ENCODE results near the gene MVB12A. TPM values are rescaled to one million over a fixed set of nuclear protein-coding genes. Genes with fewer than 3 reads are reported as not detected.
A peak's percentile ranks its signal among the peaks of the same experiment; 100 is the strongest.

MVB12A gene
- total RNA-seq, 1 donor from 2014 or later = 53.3 TPM

DNA sequence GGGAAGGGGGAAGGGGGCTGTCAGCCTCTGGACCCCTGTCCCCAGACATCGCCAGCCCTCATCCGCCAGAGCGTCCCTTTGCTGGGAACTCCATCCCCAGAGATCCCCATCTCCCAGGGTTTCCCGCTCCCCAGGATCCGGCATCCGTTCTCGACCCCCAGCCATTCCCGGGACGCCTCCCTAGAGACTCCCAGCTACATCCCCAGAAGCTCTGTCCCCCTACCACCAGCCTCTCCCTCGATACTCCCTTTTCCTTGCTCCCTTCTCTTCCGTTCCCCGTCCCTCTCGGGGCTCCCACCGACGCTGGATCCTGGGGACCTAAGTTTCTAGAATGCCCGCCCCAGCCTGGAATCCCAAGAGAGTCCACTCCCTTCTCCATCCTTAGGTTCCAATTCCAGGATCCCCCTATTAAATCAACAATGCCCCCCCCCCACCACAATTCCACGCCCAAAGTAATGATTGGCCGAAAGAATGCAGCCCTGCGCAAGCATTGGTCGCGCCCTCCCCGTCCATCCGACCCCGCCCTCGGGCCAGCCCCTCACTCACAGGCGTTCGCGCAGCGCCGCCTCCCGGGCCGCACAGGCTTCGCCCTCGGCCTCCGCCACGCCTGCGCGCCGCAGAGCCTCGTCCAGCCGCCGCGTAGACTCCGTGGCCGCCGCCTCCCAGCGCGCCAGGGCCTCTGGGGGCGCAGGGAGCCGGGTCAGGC is 29.0 kb upstream of the MVB12A start:
- no peaks in the 10 kb centered on the region for H3K36me3 ChIP-seq
- DNase-seq (ENCODE audit: extremely low spot score in 2 of 2) = no peak
- no peaks in the 10 kb centered on the region for H3K9me3 ChIP-seq
- H3K27ac ChIP-seq = no peak overlapping the region
- H3K4me3 ChIP-seq = peak overlapping the region; percentile 44 to 54
- peaks cover 10% of the 10 kb centered on the region for H3K4me1 ChIP-seq
- intact Hi-C loops (cut with DNase I) = loop anchor here (2.0 kb wide), 1 partner anchor 98 kb away; no protein-coding TSS in a partner anchor
- no peaks in the 10 kb centered on the region for H3K27me3 ChIP-seq
- TF ChIP-seq POLR2A (IDR thresholded peaks at IDR 0.05) (no peak), POLR2AphosphoS5 (IDR thresholded peaks at IDR 0.05; ENCODE audit: insufficient read depth in 1 of 2, low read depth in 1 of 2) (peak in 1 of 2 donors; percentile 52)
- TF ChIP-seq, protein P1, sequence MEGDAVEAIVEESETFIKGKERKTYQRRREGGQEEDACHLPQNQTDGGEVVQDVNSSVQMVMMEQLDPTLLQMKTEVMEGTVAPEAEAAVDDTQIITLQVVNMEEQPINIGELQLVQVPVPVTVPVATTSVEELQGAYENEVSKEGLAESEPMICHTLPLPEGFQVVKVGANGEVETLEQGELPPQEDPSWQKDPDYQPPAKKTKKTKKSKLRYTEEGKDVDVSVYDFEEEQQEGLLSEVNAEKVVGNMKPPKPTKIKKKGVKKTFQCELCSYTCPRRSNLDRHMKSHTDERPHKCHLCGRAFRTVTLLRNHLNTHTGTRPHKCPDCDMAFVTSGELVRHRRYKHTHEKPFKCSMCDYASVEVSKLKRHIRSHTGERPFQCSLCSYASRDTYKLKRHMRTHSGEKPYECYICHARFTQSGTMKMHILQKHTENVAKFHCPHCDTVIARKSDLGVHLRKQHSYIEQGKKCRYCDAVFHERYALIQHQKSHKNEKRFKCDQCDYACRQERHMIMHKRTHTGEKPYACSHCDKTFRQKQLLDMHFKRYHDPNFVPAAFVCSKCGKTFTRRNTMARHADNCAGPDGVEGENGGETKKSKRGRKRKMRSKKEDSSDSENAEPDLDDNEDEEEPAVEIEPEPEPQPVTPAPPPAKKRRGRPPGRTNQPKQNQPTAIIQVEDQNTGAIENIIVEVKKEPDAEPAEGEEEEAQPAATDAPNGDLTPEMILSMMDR (IDR thresholded peaks at IDR 0.05) = peak; percentile 57 to 64 (median 61)

DNA sequence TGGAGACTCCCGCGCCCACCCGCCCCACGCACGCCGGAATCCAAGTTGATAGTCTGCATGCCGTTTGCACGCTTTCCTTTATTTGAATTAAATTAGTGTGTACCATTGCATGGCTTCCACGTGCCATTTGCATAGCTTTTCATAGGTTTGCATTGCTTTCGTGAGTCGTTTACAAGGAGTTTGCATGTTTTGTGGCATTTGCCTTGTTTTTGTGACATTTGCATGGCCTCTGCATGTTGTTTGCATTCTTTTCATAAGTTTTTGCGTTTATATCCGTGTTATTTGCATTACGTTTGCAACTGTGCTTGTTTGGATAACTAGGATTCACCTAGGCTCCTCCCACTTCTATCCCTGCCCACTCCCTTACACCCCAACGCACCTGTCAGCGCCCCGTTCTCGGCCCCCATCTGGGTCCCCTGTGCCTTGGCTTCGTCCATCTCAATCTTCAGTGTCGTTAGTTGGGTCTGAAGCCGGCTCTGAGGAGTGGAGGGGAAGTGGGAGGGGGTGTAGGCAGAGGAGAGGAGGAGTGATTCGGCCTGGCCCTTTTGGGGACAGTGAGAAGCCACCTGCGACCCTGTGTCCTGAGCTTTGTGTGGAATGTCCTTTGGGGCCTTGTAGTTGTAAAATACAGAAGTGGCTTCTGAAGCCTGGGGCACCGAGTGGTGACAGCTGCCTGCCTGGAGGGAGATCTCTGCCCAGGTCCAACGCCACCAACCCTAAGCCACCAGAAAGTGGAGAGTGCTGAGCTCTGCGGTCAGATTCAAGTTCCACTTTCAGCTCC is 28.3 kb upstream of the MVB12A start:
- TF ChIP-seq POLR2AphosphoS5 (IDR thresholded peaks at IDR 0.05; ENCODE audit: insufficient read depth in 1 of 2, low read depth in 1 of 2) (no peak), POLR2A (IDR thresholded peaks at IDR 0.05) (no peak)
- TF ChIP-seq, protein P1 (IDR thresholded peaks at IDR 0.05) = no peak
- Histone ChIP-seq H3K4me3 (peak overlapping the region; percentile 44 to 54), H3K9me3 (no peaks in the 10 kb centered on the region), H3K36me3 (no peaks in the 10 kb centered on the region), H3K27me3 (no peaks in the 10 kb centered on the region), H3K27ac (no peak overlapping the region), H3K4me1 (peaks cover 10% of the 10 kb centered on the region)
- DNase-seq (ENCODE audit: extremely low spot score in 2 of 2) = no peak
- intact Hi-C loops (cut with DNase I) = loop anchor here (2.0 kb wide), 1 partner anchor 99 kb away; no protein-coding TSS in a partner anchor

DNA sequence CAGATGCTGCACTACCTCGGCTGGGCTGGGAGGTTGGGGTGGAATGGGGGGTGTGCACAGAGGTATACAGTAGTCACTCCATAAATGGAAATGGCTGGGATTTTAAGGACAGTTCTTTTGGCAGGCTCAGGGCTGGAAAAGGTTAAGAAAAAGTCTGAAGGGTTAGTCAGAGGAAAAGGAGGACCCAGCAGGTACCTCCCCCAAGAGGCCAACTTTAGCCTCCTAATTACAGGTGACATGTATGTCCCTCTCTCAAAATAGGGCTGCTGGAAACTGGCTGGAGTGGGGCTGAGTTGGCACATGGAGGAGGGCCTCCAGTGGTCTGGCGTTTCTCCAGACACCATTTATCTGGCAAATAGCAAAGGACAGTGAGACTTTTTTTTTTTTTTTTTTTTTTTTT is 26.8 kb upstream of the MVB12A start:
- TF ChIP-seq POLR2AphosphoS5 (IDR thresholded peaks at IDR 0.05; ENCODE audit: insufficient read depth in 1 of 2, low read depth in 1 of 2) (no peak), POLR2A (IDR thresholded peaks at IDR 0.05) (no peak)
- TF ChIP-seq, protein P1 (IDR thresholded peaks at IDR 0.05) = no peak
- no peaks in the 10 kb centered on the region for H3K36me3 ChIP-seq
- intact Hi-C loops (cut with DNase I) = no loop called here
- H3K9me3 ChIP-seq = no peaks in the 10 kb centered on the region
- no peak for DNase-seq (ENCODE audit: extremely low spot score in 2 of 2)
- no peak overlapping the region for H3K4me3 ChIP-seq
- no peak overlapping the region for H3K27ac ChIP-seq
- H3K27me3 ChIP-seq = no peaks in the 10 kb centered on the region
- H3K4me1 ChIP-seq = peaks cover 10% of the 10 kb centered on the region

DNA sequence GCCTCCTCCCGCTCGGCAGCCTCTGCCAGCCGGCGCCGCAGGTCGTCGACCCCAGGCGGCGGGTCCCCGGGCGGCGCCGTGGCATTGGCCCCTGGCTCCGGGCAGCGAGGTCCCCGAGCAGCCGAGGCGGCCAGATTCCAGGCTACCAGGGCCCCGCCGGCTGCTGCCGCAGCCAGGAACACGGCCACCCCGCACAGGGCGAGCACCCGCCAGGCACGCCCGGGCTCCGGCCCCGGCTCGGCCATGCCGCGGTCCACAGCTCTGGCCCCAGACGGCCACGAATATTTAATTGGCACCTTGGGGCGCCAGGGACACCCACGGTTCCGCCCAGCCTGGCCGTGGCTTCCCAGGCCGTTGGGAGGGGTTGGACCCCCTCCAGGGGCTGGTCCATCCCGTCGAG is 25.9 kb upstream of the MVB12A start, which contains the start of gene CCDC194:
Gene CCDC194, minus strand, starts transcription at position 283 of the 400 bp plus-strand sequence. Its CDS starts 38 bp downstream, at position 245.
- Histone ChIP-seq H3K4me1 (peaks cover 10% of the 10 kb centered on the region), H3K4me3 (no peak within 1 kb of the TSS), H3K27me3 (no peaks in the 10 kb centered on the region), H3K9me3 (no peaks in the 10 kb centered on the region), H3K27ac (no peak within 1 kb of the TSS), H3K36me3 (no peaks in the 10 kb centered on the region)
- no peak for DNase-seq (ENCODE audit: extremely low spot score in 2 of 2)
- intact Hi-C loops (cut with DNase I) = no loop called here
- TF ChIP-seq POLR2A (IDR thresholded peaks at IDR 0.05) = no peak
- TF ChIP-seq, protein P1 (IDR thresholded peaks at IDR 0.05) = no peak
- TF ChIP-seq POLR2AphosphoS5 (IDR thresholded peaks at IDR 0.05; ENCODE audit: insufficient read depth in 1 of 2, low read depth in 1 of 2) = no peak
